GM18511 (cell line): Measurements from ENCODE around the gene RARA.
"Not testable (repeated sequence)": the region's sequence is repeated elsewhere in the genome, so short reads cannot be mapped to it uniquely, and the experiment has no call there.

Experiments used
- ATAC-seq: cut with Tn5 transposase; IDR thresholded peaks from one replicate; pipeline ENCODE4 v1.9.1; 2021; ENCODE audit warnings: mild to moderate bottlenecking, moderate library complexity; ENCODE audit not compliant: unreplicated experiment

The RARA gene

GRCh38 chr17:40297511-40297910 lies 11.5 kb upstream of the RARA start:
- no peak for ATAC-seq

- ATAC-seq: no peak
Measured at GRCh38 chr17:40298726-40299125, 10.3 kb upstream of the RARA start.

GRCh38 chr17:40299159-40299757 lies 9.7 kb upstream of the RARA start:
- not testable (repeated sequence) for ATAC-seq

- no peak for ATAC-seq
Measured at GRCh38 chr17:40301315-40301714, 7.7 kb upstream of the RARA start.

GRCh38 chr17:40303009-40303657 lies 5.8 kb upstream of the RARA start:
- ATAC-seq: no peak

GRCh38 chr17:40303708-40304551 lies 5.0 kb upstream of the RARA start:
- ATAC-seq: no peak

- not testable (repeated sequence) for ATAC-seq
Measured at GRCh38 chr17:40304552-40304863, 4.5 kb upstream of the RARA start.

- not testable (repeated sequence) for ATAC-seq
Measured at GRCh38 chr17:40304866-40305265, 4.1 kb upstream of the RARA start.

- ATAC-seq: no peak
Measured at GRCh38 chr17:40306395-40306794, 2.6 kb upstream of the RARA start.

GRCh38 chr17:40307001-40307730 lies 1.8 kb upstream of the RARA start:
- no peak for ATAC-seq

GRCh38 chr17:40307740-40308239 lies 1.2 kb upstream of the RARA start:
- no peak for ATAC-seq

GRCh38 chr17:40309949-40310510 lies 1.1 kb downstream of the RARA start:
- ATAC-seq: no peak

GRCh38 chr17:40310882-40311391 lies 2.0 kb downstream of the RARA start:
- ATAC-seq: no peak

GRCh38 chr17:40311575-40311974 lies 2.6 kb downstream of the RARA start:
- no peak for ATAC-seq

GRCh38 chr17:40312131-40312731 lies 3.3 kb downstream of the RARA start:
- no peak for ATAC-seq

- ATAC-seq: no peak
Measured at GRCh38 chr17:40312893-40313667, 4.1 kb downstream of the RARA start.

- ATAC-seq: no peak
Measured at GRCh38 chr17:40313668-40314583, 4.9 kb downstream of the RARA start.

GRCh38 chr17:40314584-40314956 lies 5.6 kb downstream of the RARA start:
- ATAC-seq: no peak

- ATAC-seq: no peak
Measured at GRCh38 chr17:40315206-40315605, 6.2 kb downstream of the RARA start.
